ENCODE measurements around the gene CRYBG1. TPM values are rescaled to one million over a fixed set of nuclear protein-coding genes. Genes with fewer than 3 reads are reported as not detected.

Gene CRYBG1
- polyA plus RNA-seq, 2 of the 4 experiments (the other 2 are of a cell fraction): 0.31 to 0.37 TPM

DNA sequence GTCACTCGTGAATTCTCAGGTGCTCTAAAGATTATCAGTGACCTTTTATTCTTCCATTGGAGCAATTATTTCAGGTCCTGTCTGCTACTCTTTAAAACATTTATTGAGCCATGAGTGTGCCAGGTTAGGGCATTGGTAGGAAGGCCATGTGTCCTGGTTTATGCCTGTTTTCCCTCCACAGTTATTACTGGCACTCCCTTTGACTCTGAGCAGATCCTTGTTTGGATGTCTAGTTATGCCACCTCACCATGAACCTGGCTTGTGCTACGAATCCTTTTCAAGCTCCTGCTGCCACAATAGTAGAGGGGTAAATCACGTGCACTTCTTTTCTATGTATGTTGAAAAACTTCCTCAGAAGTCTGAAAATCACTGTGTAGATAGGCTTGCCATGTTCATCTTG is 27.4 kb downstream of the CRYBG1 start (continued):
- TF ChIP-seq, protein P1, sequence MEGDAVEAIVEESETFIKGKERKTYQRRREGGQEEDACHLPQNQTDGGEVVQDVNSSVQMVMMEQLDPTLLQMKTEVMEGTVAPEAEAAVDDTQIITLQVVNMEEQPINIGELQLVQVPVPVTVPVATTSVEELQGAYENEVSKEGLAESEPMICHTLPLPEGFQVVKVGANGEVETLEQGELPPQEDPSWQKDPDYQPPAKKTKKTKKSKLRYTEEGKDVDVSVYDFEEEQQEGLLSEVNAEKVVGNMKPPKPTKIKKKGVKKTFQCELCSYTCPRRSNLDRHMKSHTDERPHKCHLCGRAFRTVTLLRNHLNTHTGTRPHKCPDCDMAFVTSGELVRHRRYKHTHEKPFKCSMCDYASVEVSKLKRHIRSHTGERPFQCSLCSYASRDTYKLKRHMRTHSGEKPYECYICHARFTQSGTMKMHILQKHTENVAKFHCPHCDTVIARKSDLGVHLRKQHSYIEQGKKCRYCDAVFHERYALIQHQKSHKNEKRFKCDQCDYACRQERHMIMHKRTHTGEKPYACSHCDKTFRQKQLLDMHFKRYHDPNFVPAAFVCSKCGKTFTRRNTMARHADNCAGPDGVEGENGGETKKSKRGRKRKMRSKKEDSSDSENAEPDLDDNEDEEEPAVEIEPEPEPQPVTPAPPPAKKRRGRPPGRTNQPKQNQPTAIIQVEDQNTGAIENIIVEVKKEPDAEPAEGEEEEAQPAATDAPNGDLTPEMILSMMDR (IDR thresholded peaks at IDR 0.05): no peak

DNA sequence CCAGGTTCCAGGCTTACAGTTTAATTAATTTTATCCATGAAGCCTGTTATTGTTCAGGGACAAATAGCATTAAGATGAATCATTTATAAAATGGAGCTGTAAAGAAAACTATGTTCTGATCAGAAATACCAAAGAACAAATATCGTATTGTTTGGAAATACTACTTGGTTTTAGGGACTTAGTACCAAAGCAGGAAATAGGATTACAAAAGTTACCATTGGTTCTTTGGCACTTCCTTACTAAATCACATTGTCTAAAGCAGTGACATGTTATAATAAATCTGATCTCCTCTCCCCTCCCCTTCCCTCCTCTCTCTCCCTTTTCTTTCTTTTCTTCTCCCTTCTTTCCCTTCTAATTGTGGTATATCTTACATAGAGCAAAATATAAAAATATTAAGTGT is 29.6 kb downstream of the CRYBG1 start:
- Histone ChIP-seq H3K4me3 (no peak overlapping the region), H3K4me1 (no peaks in the 10 kb centered on the region), H3K9me3 (no peaks in the 10 kb centered on the region), H3K27ac (no peak overlapping the region), H3K4me2 (no peak overlapping the region)
- CTCF ChIA-PET: interaction anchor here (0.8 kb wide), 1 partner anchor 51 kb away, joined by 3 read pairs; no protein-coding TSS in a partner anchor
- TF ChIP-seq EHF (CRISPR knock-in tag; IDR thresholded peaks at IDR 0.05): no peak
- TF ChIP-seq RCOR1 (IDR thresholded peaks at IDR 0.05; ENCODE audit: low read depth, low read length): no peak
- TF ChIP-seq CEBPB (IDR thresholded peaks at IDR 0.05): no peak
- no peak for TF ChIP-seq HOXB5 (CRISPR knock-in tag; IDR thresholded peaks at IDR 0.05)
- no peak for TF ChIP-seq PHF8 (IDR thresholded peaks at IDR 0.05; ENCODE audit: borderline replicate concordance, low read depth)
- TF ChIP-seq MAFK (IDR thresholded peaks at IDR 0.05; ENCODE audit: partially characterized antibody): no peak
- TF ChIP-seq, protein P2, sequence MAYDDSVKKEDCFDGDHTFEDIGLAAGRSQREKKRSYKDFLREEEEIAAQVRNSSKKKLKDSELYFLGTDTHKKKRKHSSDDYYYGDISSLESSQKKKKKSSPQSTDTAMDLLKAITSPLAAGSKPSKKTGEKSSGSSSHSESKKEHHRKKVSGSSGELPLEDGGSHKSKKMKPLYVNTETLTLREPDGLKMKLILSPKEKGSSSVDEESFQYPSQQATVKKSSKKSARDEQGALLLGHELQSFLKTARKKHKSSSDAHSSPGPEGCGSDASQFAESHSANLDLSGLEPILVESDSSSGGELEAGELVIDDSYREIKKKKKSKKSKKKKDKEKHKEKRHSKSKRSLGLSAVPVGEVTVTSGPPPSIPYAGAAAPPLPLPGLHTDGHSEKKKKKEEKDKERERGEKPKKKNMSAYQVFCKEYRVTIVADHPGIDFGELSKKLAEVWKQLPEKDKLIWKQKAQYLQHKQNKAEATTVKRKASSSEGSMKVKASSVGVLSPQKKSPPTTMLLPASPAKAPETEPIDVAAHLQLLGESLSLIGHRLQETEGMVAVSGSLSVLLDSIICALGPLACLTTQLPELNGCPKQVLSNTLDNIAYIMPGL (CRISPR knock-in tag; IDR thresholded peaks at IDR 0.05; ENCODE audit: borderline replicate concordance): no peak
- no peak for DNase-seq (ENCODE audit: low read depth in 1 of 2, low spot score in 1 of 2)
- 53% methylated on average over 1 of the region's 1 CpG for WGBS (ENCODE audit: missing lambda C conversion rate)
- no peak for FAIRE-seq
- ATAC-seq: no peak
- POLR2A ChIA-PET: no interaction called here

DNA sequence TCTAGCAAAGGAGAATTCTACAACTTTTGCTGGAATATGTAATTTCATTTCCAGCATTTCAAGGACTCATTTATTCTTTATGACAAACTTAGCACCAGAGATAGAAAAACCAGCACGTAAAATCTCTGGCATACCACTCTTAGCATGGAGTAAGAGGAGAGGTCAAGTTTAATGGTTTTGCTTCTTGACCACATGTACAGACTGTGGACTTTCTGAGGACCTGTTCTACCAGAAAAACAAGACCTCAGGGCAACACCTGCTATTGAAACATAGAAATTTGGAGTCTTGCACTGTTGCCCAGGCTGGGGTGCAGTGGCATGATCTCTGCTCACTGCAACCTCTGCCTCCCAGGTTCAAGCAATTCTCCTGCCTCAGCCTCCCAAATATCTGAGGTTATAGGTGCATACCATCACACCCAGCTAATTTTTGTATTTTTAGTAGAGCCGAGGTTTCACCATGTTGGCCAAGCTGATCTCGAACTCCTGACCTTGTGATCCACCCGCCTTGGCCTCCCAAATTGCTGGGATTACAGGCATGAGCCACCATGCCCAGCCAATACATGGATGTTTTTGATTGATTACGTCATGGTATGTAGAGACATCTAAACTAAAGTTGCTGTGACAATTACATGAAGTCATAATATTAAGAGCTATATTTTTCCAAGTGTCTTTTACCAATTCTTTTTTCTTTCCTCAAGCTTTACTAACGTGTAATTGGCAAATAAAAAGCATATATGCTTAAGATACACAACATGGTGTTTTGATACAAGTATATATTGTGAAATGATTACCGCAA is 36.1 kb downstream of the CRYBG1 start:
- FAIRE-seq: no peak

DNA sequence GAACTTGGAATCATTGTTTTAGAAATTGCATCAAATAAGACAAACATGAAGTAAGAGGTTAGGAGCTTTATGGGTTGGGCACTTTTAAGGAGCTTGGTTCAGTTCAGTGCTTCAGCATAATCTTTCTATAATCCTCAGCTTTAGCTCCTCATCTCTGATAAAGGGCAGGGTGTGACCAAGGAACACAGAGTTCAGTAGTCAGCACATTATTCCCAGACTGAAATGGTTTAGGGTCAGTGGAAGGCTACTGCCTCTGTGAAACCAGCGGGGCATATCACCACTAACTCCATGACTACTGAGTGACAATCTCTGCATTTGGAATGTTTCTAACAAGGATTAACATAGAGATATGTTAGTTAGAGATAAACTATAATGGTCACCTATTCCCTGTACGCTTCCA is 36.9 kb downstream of the CRYBG1 start:
- Histone ChIP-seq H3K4me3 (no peak overlapping the region), H3K4me2 (no peak overlapping the region), H3K4me1 (no peaks in the 10 kb centered on the region), H3K9me3 (no peaks in the 10 kb centered on the region), H3K27ac (no peak overlapping the region)
- no peak for FAIRE-seq
- POLR2A ChIA-PET: no interaction called here
- ATAC-seq: no peak
- 69% methylated on average over 2 of the region's 2 CpGs for WGBS (ENCODE audit: missing lambda C conversion rate)
- CTCF ChIA-PET: interaction anchor here (1.8 kb wide), 1 partner anchor 36 kb away, joined by 4 read pairs; the partner anchor contains the start of gene CRYBG1
- no peak for DNase-seq (ENCODE audit: low read depth in 1 of 2, low spot score in 1 of 2)
- TF ChIP-seq, protein P3, sequence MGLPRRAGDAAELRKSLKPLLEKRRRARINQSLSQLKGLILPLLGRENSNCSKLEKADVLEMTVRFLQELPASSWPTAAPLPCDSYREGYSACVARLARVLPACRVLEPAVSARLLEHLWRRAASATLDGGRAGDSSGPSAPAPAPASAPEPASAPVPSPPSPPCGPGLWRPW (IDR thresholded peaks at IDR 0.05): no peak
- TF ChIP-seq RNF2 (IDR thresholded peaks at IDR 0.05; ENCODE audit: borderline replicate concordance, low read depth): no peak
- no peak for TF ChIP-seq ZC3H11A (IDR thresholded peaks at IDR 0.05)
- no peak for TF ChIP-seq MAFK (IDR thresholded peaks at IDR 0.05; ENCODE audit: partially characterized antibody)
- no peak for TF ChIP-seq POLR2AphosphoS2 (conservative IDR thresholded peaks at IDR 0.05; ENCODE audit: low read length)
- TF ChIP-seq, protein P2 (CRISPR knock-in tag; IDR thresholded peaks at IDR 0.05; ENCODE audit: borderline replicate concordance): no peak
- TF ChIP-seq FOXS1 (CRISPR knock-in tag; IDR thresholded peaks at IDR 0.05): no peak
- TF ChIP-seq ESRRA (IDR thresholded peaks at IDR 0.05; ENCODE audit: borderline replicate concordance, low read length): no peak
- TF ChIP-seq EP300 (IDR thresholded peaks at IDR 0.05): no peak
- TF ChIP-seq HOXB5 (CRISPR knock-in tag; IDR thresholded peaks at IDR 0.05): no peak
- no peak for TF ChIP-seq CBX8 (IDR thresholded peaks at IDR 0.05)
- TF ChIP-seq, protein P1 (IDR thresholded peaks at IDR 0.05): no peak
- no peak for TF ChIP-seq CEBPB (IDR thresholded peaks at IDR 0.05)

More for the DNA sequence above, 36.1 kb downstream of the CRYBG1 start:
- 29% methylated on average over 7 of the region's 7 CpGs for WGBS (ENCODE audit: missing lambda C conversion rate)
- Histone ChIP-seq H3K4me3 (no peak overlapping the region), H3K4me1 (no peaks in the 10 kb centered on the region), H3K9me3 (no peaks in the 10 kb centered on the region), H3K4me2 (no peak overlapping the region), H3K27ac (no peak overlapping the region)
- no peak for TF ChIP-seq NFE2L2 (conservative IDR thresholded peaks at IDR 0.05; ENCODE audit: low read length)
- TF ChIP-seq POLR2AphosphoS2 (conservative IDR thresholded peaks at IDR 0.05; ENCODE audit: low read length): no peak
- no peak for TF ChIP-seq KDM1A (IDR thresholded peaks at IDR 0.05; ENCODE audit: low read depth)
- CTCF ChIA-PET: interaction anchor here (1.8 kb wide), 1 partner anchor 36 kb away, joined by 4 read pairs; the partner anchor contains the start of gene CRYBG1
- DNase-seq (ENCODE audit: low read depth in 1 of 2, low spot score in 1 of 2): no peak
- POLR2A ChIA-PET: no interaction called here
- ATAC-seq: no peak

Measured in A549 (cell line).